ENCODE results near the gene ZBTB20.

DNA sequence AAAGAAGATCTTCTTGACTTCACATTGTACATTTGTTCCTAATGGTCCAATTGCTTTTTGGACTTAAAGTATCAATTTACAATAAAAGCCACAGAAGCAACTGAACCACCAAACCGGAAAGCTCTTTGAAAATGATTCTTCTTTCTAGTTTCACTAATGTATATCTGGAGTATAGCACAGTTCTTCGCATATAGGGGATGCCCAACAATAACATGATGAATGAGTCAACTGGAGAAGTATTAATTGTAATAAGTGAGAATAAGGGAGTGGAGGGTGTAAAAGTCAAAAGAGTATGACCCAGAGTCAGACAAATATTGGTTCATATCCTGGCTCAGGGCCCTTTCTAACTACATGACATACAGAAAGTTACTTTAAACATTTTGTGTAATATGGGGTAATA lies 425.2 kb downstream of the ZBTB20 start:
- TF ChIP-seq, protein P1, sequence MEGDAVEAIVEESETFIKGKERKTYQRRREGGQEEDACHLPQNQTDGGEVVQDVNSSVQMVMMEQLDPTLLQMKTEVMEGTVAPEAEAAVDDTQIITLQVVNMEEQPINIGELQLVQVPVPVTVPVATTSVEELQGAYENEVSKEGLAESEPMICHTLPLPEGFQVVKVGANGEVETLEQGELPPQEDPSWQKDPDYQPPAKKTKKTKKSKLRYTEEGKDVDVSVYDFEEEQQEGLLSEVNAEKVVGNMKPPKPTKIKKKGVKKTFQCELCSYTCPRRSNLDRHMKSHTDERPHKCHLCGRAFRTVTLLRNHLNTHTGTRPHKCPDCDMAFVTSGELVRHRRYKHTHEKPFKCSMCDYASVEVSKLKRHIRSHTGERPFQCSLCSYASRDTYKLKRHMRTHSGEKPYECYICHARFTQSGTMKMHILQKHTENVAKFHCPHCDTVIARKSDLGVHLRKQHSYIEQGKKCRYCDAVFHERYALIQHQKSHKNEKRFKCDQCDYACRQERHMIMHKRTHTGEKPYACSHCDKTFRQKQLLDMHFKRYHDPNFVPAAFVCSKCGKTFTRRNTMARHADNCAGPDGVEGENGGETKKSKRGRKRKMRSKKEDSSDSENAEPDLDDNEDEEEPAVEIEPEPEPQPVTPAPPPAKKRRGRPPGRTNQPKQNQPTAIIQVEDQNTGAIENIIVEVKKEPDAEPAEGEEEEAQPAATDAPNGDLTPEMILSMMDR (IDR thresholded peaks at IDR 0.05), result no peak
- no peak for TF ChIP-seq POLR2A (IDR thresholded peaks at IDR 0.05)
- no peak for TF ChIP-seq EP300 (IDR thresholded peaks at IDR 0.05)
